Gastrocnemius medialis (tissue), 4 donors: ENCODE data around the gene ZNF33A. TPM values are rescaled to one million over a fixed set of nuclear protein-coding genes. Genes with fewer than 3 reads are reported as not detected.
"Not testable (repeated sequence)": the region's sequence is repeated elsewhere in the genome, so short reads cannot be mapped to it uniquely, and the experiment has no call there.

Experiments
- ATAC-seq, 2 donors: fragments of 150-250 bp; one replicate each; pipeline ENCODE4 v1.9.1; 2016
- DNase-seq, 2 donors: peaks; one replicate each; pipeline ENCODE4 v3.0.0-alpha.2; 2019
- H3K27ac ChIP-seq, 4 donors: fragments of 200-600 bp; sonication (generic); 1 replicate in 1 of 4; 2 replicates in 3 of 4; pipeline ENCODE4 v1.5.1; 2016 to 2018; ENCODE audit warnings: mild to moderate bottlenecking in 2 of 4, moderate library complexity in 1 of 4
- H3K27me3 ChIP-seq, 3 donors: fragments of 200-600 bp; sonication (generic) in 2 of 3; 1 replicate in 1 of 3; 2 replicates in 2 of 3; pipeline versions ENCODE4 v1.5.1 to v1.6.0; 2016 to 2019; ENCODE audit warnings: mild to moderate bottlenecking in 1 of 3, moderate library complexity in 1 of 3
- H3K36me3 ChIP-seq, 2 donors: fragments of 200-600 bp; sonication (generic) in 1 of 2; one replicate each; pipeline ENCODE4 v1.5.1; 2017 to 2018
- H3K4me1 ChIP-seq, 2 donors: fragments of 200-600 bp; sonication (generic) in 1 of 2; one replicate each; pipeline ENCODE4 v1.5.1; 2016 to 2017; ENCODE audit warnings: mild to moderate bottlenecking in 2 of 2
- H3K4me3 ChIP-seq, 4 donors: fragments of 200-600 bp; sonication (generic) in 3 of 4; 1 replicate in 1 of 4; 2 replicates in 3 of 4; pipeline ENCODE4 v1.5.1; 2016 to 2019; ENCODE audit warnings: mild to moderate bottlenecking in 2 of 4
- H3K9me3 ChIP-seq, 3 donors: fragments of 200-600 bp; sonication (generic) in 2 of 3; 1 replicate in 1 of 3; 2 replicates in 2 of 3; pipeline ENCODE4 v1.5.1; 2016 to 2019
- CTCF ChIP-seq, 5 experiments: fragments of 450-650 bp in 3 of 5; fragments of 200-600 bp in 2 of 5; sonication (generic) in 2 of 5; IDR thresholded peaks in 4 of 5; conservative IDR thresholded peaks in 1 of 5; 1 replicate in 4 of 5; 2 replicates in 1 of 5; pipeline ENCODE4 v1.5.1; 2016 to 2019; ENCODE audit warnings: antibody characterized with exemption in 5 of 5, mild to moderate bottlenecking in 3 of 5, moderate library complexity in 3 of 5
- POLR2A ChIP-seq, 2 donors: fragments of 450-650 bp; IDR thresholded peaks; one replicate each; pipeline ENCODE4 v1.6.1; 2017; ENCODE audit warnings: antibody characterized with exemption in 2 of 2, mild to moderate bottlenecking in 2 of 2, moderate library complexity in 2 of 2
- in situ Hi-C, 4 donors: fragments of 200-750 bp; cut with MboI; loops; one replicate each; pipeline versions ENCODE4 v1.15.0 to v1.8.0; 2017; ENCODE audit warnings: low sequenced_read_pairs in 4 of 4
- intact Hi-C: fragments of 100-400 bp; cut with DNase I; formaldehyde crosslinking; loops from one replicate; pipeline ENCODE4 v1.15.1; 2023; ENCODE audit warnings: low total_unique reads
- total RNA-seq, 4 donors: library from RNA; depleted of rRNA; stranded (reverse); fragments of >200 nt; gene quantifications; one replicate each; pipeline versions ENCODE4 v1.1.0 to v1.2.3, GENCODE V29; 2016

The ZNF33A gene
- total RNA-seq, 4 donors from 2014 or later, result 14.3 to 31.1 (median 16.8) TPM

GRCh38 chr10:38054361-38054797 lies 43.9 kb downstream of the ZNF33A start:
- H3K4me1 ChIP-seq, result no peaks in the 10 kb centered on the region
- H3K4me3 ChIP-seq, result peak overlapping the region in 1 of 4 donors; percentile 14
- no peaks in the 10 kb centered on the region for H3K27me3 ChIP-seq
- ATAC-seq (no peak), DNase-seq (no peak)
- in situ Hi-C loops, result no loop called here
- H3K9me3 ChIP-seq, result peaks cover 0 to 25% (median 11%) of the 10 kb centered on the region in 3 donors
- peaks cover 9 to 68% of the 10 kb centered on the region in 2 donors for H3K36me3 ChIP-seq
- TF ChIP-seq POLR2A (IDR thresholded peaks at IDR 0.05), result no peak
- no peak for TF ChIP-seq CTCF (IDR thresholded peaks at IDR 0.05 in 4 of 5, conservative IDR thresholded peaks at IDR 0.05 in 1 of 5)
- no peak overlapping the region for H3K27ac ChIP-seq
- intact Hi-C loops, result no loop called here

- H3K4me1 ChIP-seq, in situ Hi-C loops, ATAC-seq, intact Hi-C loops, H3K27ac ChIP-seq, DNase-seq, H3K27me3 ChIP-seq: not testable (repeated sequence)
- H3K9me3 ChIP-seq, result peaks cover 0 to 25% (median 11%) of the 10 kb centered on the region in 3 donors
- H3K4me3 ChIP-seq, result peak overlapping the region in 1 of 4 donors; percentile 14
- peaks cover 9 to 75% of the 10 kb centered on the region in 2 donors for H3K36me3 ChIP-seq
Measured at GRCh38 chr10:38055274-38055894, 44.9 kb downstream of the ZNF33A start.

- intact Hi-C loops, H3K36me3 ChIP-seq, H3K4me1 ChIP-seq: not testable (repeated sequence)
Measured at GRCh38 chr10:38069663-38070062, 59.2 kb downstream of the ZNF33A start.

GRCh38 chr10:38070501-38070900 lies 60.0 kb downstream of the ZNF33A start:
- TF ChIP-seq CTCF (IDR thresholded peaks at IDR 0.05 in 4 of 5, conservative IDR thresholded peaks at IDR 0.05 in 1 of 5), result no peak
- no peak for TF ChIP-seq POLR2A (IDR thresholded peaks at IDR 0.05)
- H3K4me3 ChIP-seq, result no peak overlapping the region
- intact Hi-C loops, result no loop called here

More at GRCh38 chr10:38069663-38070062, 59.2 kb downstream of the ZNF33A start:
- in situ Hi-C loops, H3K9me3 ChIP-seq, DNase-seq, H3K4me3 ChIP-seq, H3K27me3 ChIP-seq, ATAC-seq, H3K27ac ChIP-seq: not testable (repeated sequence)

GRCh38 chr10:38072552-38072951 lies 62.1 kb downstream of the ZNF33A start:
- no peaks in the 10 kb centered on the region for H3K4me1 ChIP-seq
- ATAC-seq, result no peak
- H3K27me3 ChIP-seq, result no peaks in the 10 kb centered on the region
- TF ChIP-seq POLR2A (IDR thresholded peaks at IDR 0.05) (no peak), CTCF (IDR thresholded peaks at IDR 0.05 in 4 of 5, conservative IDR thresholded peaks at IDR 0.05 in 1 of 5) (no peak)
- intact Hi-C loops, result no loop called here
- no peak for DNase-seq
- H3K27ac ChIP-seq, result no peak overlapping the region
- H3K4me3 ChIP-seq, result no peak overlapping the region
- no peaks in the 10 kb centered on the region for H3K9me3 ChIP-seq
- in situ Hi-C loops, result no loop called here
- H3K36me3 ChIP-seq, result no peaks in the 10 kb centered on the region

More at GRCh38 chr10:38070501-38070900, 60.0 kb downstream of the ZNF33A start:
- Histone ChIP-seq H3K4me1 (no peaks in the 10 kb centered on the region), H3K27me3 (no peaks in the 10 kb centered on the region), H3K36me3 (no peaks in the 10 kb centered on the region), H3K27ac (no peak overlapping the region), H3K9me3 (no peaks in the 10 kb centered on the region)
- in situ Hi-C loops, result no loop called here
- DNase-seq (no peak), ATAC-seq (no peak)
